ENCODE results near the gene MVB12B.

DNA sequence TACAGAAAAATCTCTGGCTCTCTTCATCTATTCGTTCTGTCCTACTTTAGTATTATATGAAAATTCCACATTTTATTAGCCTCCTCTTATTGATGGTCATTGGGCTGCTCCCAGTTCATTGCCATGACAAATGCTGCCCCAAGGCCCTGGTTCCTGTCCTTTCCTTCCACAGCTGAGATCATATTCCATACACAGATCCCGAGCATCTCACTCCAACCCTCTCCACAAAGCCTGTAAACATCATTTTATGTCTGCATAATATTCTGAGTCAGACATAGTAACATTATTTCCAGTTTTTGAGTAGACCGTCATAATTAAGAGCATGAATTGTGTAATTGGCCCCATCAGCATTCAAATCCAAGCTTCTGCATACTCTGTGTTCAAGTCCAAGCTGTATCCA is 86.3 kb downstream of the MVB12B start:
- TF ChIP-seq, protein P1, sequence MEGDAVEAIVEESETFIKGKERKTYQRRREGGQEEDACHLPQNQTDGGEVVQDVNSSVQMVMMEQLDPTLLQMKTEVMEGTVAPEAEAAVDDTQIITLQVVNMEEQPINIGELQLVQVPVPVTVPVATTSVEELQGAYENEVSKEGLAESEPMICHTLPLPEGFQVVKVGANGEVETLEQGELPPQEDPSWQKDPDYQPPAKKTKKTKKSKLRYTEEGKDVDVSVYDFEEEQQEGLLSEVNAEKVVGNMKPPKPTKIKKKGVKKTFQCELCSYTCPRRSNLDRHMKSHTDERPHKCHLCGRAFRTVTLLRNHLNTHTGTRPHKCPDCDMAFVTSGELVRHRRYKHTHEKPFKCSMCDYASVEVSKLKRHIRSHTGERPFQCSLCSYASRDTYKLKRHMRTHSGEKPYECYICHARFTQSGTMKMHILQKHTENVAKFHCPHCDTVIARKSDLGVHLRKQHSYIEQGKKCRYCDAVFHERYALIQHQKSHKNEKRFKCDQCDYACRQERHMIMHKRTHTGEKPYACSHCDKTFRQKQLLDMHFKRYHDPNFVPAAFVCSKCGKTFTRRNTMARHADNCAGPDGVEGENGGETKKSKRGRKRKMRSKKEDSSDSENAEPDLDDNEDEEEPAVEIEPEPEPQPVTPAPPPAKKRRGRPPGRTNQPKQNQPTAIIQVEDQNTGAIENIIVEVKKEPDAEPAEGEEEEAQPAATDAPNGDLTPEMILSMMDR (IDR thresholded peaks at IDR 0.05), result no peak
- TF ChIP-seq POLR2A (IDR thresholded peaks at IDR 0.05), result no peak
